T-helper 2 cell treated with Interferon-gamma antibody and Interleukin-4, amounts not matched to agents 100 ng/mL and 5 ng/mL, for 36 hours (primary cell): ENCODE measurements around the gene ZMYM5. TPM values are rescaled to one million over a fixed set of nuclear protein-coding genes. Genes with fewer than 3 reads are reported as not detected.

ENCODE experiments used
- total RNA-seq: library from RNA; stranded (reverse); gene quantifications from 2 replicates; pipeline ENCODE4 v1.2.3, GENCODE V29; 2022

ZMYM5 gene
- total RNA-seq, 1 donor from 2014 or later: 15.0 TPM

Other genes starting within 250 kb of the ZMYM5 start
- 38.4 and 43.1 TPM in 2 replicates for gene MPHOSPH8, start 230.0 kb downstream of the ZMYM5 start, total RNA-seq
- gene PSPC1, start 80.7 kb downstream of the ZMYM5 start, total RNA-seq: 60.9 and 62.5 TPM in 2 replicates
- 51.4 and 58.4 TPM in 2 replicates for gene ZMYM2, start 95.1 kb upstream of the ZMYM5 start, total RNA-seq